IMR-90 (cell line): ENCODE measurements around the gene HAP1. TPM values are rescaled to one million over a fixed set of nuclear protein-coding genes. Genes with fewer than 3 reads are reported as not detected.

ENCODE experiments used
- ATAC-seq: fragments of 200-7000 bp; cut with Tn5 transposase; 2 replicates; pipeline ENCODE4 v1.9.1; 2020; ENCODE audit warnings: low read depth, mild to moderate bottlenecking, moderate library complexity
- BruUV-seq: library from RNA; stranded (reverse); fragments of 400-500 nt; replicated peaks from 2 replicates; lab custom pipeline; 2021; lab: Mats Ljungman, UMichigan
- CTCF ChIA-PET: fragments of 300-600 bp; formaldehyde crosslinking; extraction: SDS; loops from one replicate; lab custom pipeline; 2021; ENCODE audit warnings: antibody characterized with exemption; lab: Yijun Ruan, JAX
- POLR2A ChIA-PET: fragments of 300-600 bp; sonication (Branson Sonifier 250); formaldehyde crosslinking; loops from one replicate; lab custom pipeline; 2022; ENCODE audit warnings: antibody characterized with exemption; ENCODE audit not compliant: unreplicated experiment; lab: Charles Lee
- DNase-seq: peaks from one replicate; pipeline ENCODE4 v3.0.0; 2013
- H2AFZ ChIP-seq: replicated peaks from 2 replicates; pipeline ENCODE3; 2013; ENCODE audit warnings: low read length, mild to moderate bottlenecking; ENCODE audit not compliant: poor library complexity
- H2AK5ac ChIP-seq: 2 replicates; pipeline ENCODE4 v1.6.1; 2013; ENCODE audit warnings: low read depth, low read length, inconsistent platforms
- H2AK9ac ChIP-seq: replicated peaks from 2 replicates; pipeline ENCODE3; 2013; ENCODE audit warnings: mild to moderate bottlenecking, low read depth, low read length, moderate library complexity; ENCODE audit not compliant: poor library complexity
- H2BK120ac ChIP-seq: 2 replicates; pipeline ENCODE4 v1.6.1; 2013; ENCODE audit warnings: low read depth, low read length, inconsistent platforms
- H2BK15ac ChIP-seq: 3 replicates; pipeline ENCODE4 v1.6.1; 2013; ENCODE audit warnings: low read depth, low read length, inconsistent platforms
- H2BK20ac ChIP-seq: 2 replicates; pipeline ENCODE4 v1.6.1; 2013; ENCODE audit warnings: low read depth, mild to moderate bottlenecking, inconsistent platforms, low read length, moderate library complexity
- H2BK5ac ChIP-seq: 2 replicates; pipeline ENCODE4 v1.6.1; 2013; ENCODE audit warnings: mild to moderate bottlenecking, low read depth, low read length, inconsistent platforms; ENCODE audit not compliant: poor library complexity, severe bottlenecking
- H3K14ac ChIP-seq: replicated peaks from 2 replicates; pipeline ENCODE4 v1.6.1; 2013; ENCODE audit warnings: low read depth, low read length, inconsistent platforms
- H3K18ac ChIP-seq: 2 replicates; pipeline ENCODE4 v1.6.1; 2013; ENCODE audit warnings: low read depth, low read length, control low read depth
- H3K23ac ChIP-seq: 2 replicates; pipeline ENCODE4 v1.6.1; 2013; ENCODE audit warnings: low read depth, low read length, inconsistent platforms
- H3K27ac ChIP-seq: 2 replicates; pipeline ENCODE4 v1.5.1; 2013; ENCODE audit warnings: mild to moderate bottlenecking, control low read depth, low read length; ENCODE audit not compliant: insufficient read depth
- H3K27me3 ChIP-seq: 2 replicates; pipeline ENCODE4 v1.6.1; 2013; ENCODE audit warnings: low read length; ENCODE audit not compliant: control insufficient read depth, insufficient read depth
- H3K36me3 ChIP-seq: 2 replicates; pipeline ENCODE4 v1.6.1; 2013; ENCODE audit warnings: low read length, mixed read lengths; ENCODE audit not compliant: control insufficient read depth, insufficient read depth
- H3K4ac ChIP-seq: 2 replicates; pipeline ENCODE4 v1.6.1; 2013; ENCODE audit warnings: low read depth, low read length, inconsistent platforms
- H3K4me1 ChIP-seq: 2 replicates; pipeline ENCODE4 v1.6.1; 2013; ENCODE audit warnings: low read length, mixed read lengths; ENCODE audit not compliant: control insufficient read depth, insufficient read depth
- H3K4me2 ChIP-seq: 2 replicates; pipeline ENCODE4 v1.6.1; 2013; ENCODE audit warnings: low read depth, mild to moderate bottlenecking, control low read depth, low read length, moderate library complexity
- H3K4me3 ChIP-seq: 2 replicates; pipeline ENCODE4 v1.5.1; 2013; ENCODE audit warnings: low read depth, mild to moderate bottlenecking, control low read depth, low read length, moderate library complexity; ENCODE audit not compliant: insufficient read depth
- H3K56ac ChIP-seq: 2 replicates; pipeline ENCODE4 v1.6.1; 2013; ENCODE audit warnings: low read length, inconsistent platforms; ENCODE audit not compliant: insufficient read depth; ENCODE audit errors: extremely low read depth
- H3K79me1 ChIP-seq, 2 experiments: 2 replicates each; pipeline ENCODE4 v1.6.1; 2013; ENCODE audit warnings: low read length in 2 of 2, inconsistent platforms in 1 of 2, low read depth in 1 of 2
- H3K9ac ChIP-seq: 2 replicates; pipeline ENCODE4 v1.6.1; 2013; ENCODE audit warnings: low read depth, low read length, control low read depth
- H3K9me1 ChIP-seq: 2 replicates; pipeline ENCODE4 v1.6.1; 2013; ENCODE audit warnings: low read length, inconsistent platforms; ENCODE audit not compliant: insufficient read depth
- H3K9me3 ChIP-seq: 2 replicates; pipeline ENCODE4 v1.6.1; 2013; ENCODE audit warnings: low read length; ENCODE audit not compliant: control insufficient read depth, insufficient read depth
- H4K20me1 ChIP-seq: 2 replicates; pipeline ENCODE4 v1.6.1; 2013; ENCODE audit warnings: low read length, inconsistent platforms; ENCODE audit not compliant: insufficient read depth
- H4K5ac ChIP-seq: 2 replicates; pipeline ENCODE4 v1.6.1; 2013; ENCODE audit warnings: mild to moderate bottlenecking, low read depth, low read length, control low read depth
- H4K8ac ChIP-seq, 2 experiments: 2 replicates each; pipeline ENCODE4 v1.6.1; 2013; ENCODE audit warnings: low read depth in 2 of 2, low read length in 2 of 2, control low read depth in 1 of 2, inconsistent platforms in 1 of 2
- H4K91ac ChIP-seq: 2 replicates; pipeline ENCODE4 v1.6.1; 2013; ENCODE audit warnings: low read depth, low read length, inconsistent platforms; ENCODE audit not compliant: insufficient read depth
- RFX5 ChIP-seq: IDR thresholded peaks from 2 replicates; pipeline ENCODE4 v1.8.0; 2012; ENCODE audit warnings: low read depth, mild to moderate bottlenecking, low read length, moderate library complexity
- WGBS, 2 experiments: methylation state at CpG; one replicate each; pipeline versions ENCODE4 v1.1.5 to v1.1.7; 2013; ENCODE audit warnings: missing lambda C conversion rate in 2 of 2; ENCODE audit not compliant: insufficient read length in 1 of 2; ENCODE audit errors: extremely low coverage in 2 of 2; 5-methylcytosine and 5-hydroxymethylcytosine counted together
- dilution Hi-C: fragments of 300-500 bp; cut with HindIII; formaldehyde crosslinking; loops from one replicate; pipeline ENCODE4 v1.14.3; 2018; ENCODE audit warnings: low sequenced_read_pairs; ENCODE audit not compliant: unreplicated experiment
- in situ Hi-C: fragments of 300-500 bp; cut with MboI; formaldehyde crosslinking; loops from 3 replicates; pipeline ENCODE4 v1.14.3; 2019; ENCODE audit warnings: low sequenced_read_pairs, inconsistent platforms, mixed read lengths
- intact Hi-C: fragments of 100-400 bp; cut with micrococcal nuclease; formaldehyde crosslinking; loops from 2 replicates; pipeline ENCODE4 v1.10.0; 2022
- polyA plus RNA-seq, 3 experiments: library from polyadenylated mRNA; depleted of rRNA; stranded (reverse); fragments of >200 nt; gene quantifications; 2 replicates each; pipeline ENCODE4 v1.2.3, GENCODE V29; 2012; ENCODE audit warnings: low replicate concordance in 1 of 3
- total RNA-seq: library from RNA; depleted of rRNA; stranded (reverse); fragments of >200 nt; gene quantifications from 2 replicates; pipeline ENCODE4 v1.2.3, GENCODE V29; 2012

HAP1 gene
- total and polyA plus RNA-seq, 2 of the 4 experiments (the other 2 are of a cell fraction): under 0.01 to 0.09 TPM

DNA sequence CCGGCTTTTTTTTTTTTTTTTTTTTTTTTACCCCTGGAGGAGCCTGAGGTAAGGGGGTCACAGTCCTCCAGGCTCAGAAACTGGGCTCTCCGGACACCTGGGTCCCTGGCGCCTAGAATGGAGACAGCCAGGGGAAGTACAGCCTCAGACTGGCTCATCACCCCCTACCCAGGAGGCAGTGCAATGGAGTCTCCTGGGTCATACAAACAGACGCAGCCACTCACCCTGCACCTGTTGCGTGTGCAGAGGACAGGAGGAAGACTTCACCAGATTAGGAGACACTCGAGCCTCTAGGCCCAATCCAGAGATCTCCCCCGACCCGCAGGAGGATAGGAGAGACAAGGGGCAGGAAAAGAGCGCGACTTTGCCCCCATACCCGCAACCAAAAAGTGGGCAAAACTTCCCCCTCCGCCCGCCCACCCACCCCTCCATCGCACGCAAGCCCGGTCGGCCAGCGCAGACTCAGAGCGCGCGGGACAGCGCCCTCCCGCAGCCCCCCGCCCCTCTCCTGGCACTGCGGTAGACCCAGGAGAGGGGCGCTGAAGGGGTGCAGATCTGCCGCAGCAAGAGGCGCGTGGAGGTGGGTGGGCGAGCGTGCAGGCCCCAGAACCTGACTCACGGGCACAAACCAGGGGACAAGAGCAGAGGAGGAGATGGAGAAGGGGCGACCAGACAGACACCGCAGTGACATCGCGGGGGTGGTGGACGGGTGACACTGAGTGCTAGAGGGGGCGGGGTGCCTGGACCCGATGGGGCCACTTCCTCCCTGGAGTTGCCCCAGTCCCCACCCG is 900 bp downstream of the HAP1 start (continued):
- no peak for TF ChIP-seq RFX5

DNA sequence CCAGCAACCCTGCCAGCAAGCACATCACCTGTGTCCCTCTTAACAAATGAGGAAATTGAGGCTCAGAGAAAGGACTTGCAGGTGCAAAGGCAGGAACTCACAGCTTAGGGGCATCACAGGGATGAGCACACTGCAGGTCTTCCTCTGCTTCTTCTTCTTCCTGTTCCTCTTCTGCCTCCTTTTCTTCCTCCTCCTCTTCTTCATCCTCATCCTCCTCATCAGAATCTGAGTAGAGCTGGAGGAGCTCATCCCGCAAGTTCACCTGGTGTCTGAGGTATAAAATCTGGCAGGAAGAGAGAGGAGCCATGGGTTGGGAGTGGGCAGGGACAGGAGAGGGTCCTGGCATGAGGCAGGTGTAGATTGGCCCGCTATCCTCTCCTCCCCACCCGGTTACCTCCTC is 2.6 kb downstream of the HAP1 start:
- Histone ChIP-seq H2AK5ac (no peak overlapping the region), H3K27me3 (peaks cover 62% of the 10 kb centered on the region), H3K79me1 (no peaks in the 10 kb centered on the region), H3K9me1 (no peaks in the 10 kb centered on the region), H3K23ac (no peak overlapping the region), H3K9me3 (no peaks in the 10 kb centered on the region), H3K56ac (no peak overlapping the region), H3K4me2 (no peak overlapping the region), H3K4me1 (no peaks in the 10 kb centered on the region), H4K5ac (no peak overlapping the region), H4K91ac (no peak overlapping the region), H2AFZ (no peak overlapping the region), H3K27ac (no peak overlapping the region), H3K4ac (no peak overlapping the region), H3K18ac (no peak overlapping the region), H2AK9ac (no peak overlapping the region), H3K9ac (no peak overlapping the region), H2BK15ac (no peak overlapping the region), H4K8ac (no peak overlapping the region), H3K4me3 (no peak overlapping the region), H3K14ac (no peak overlapping the region), H2BK120ac (no peak overlapping the region), H3K36me3 (no peaks in the 10 kb centered on the region), H2BK20ac (no peak overlapping the region), H2BK5ac (no peak overlapping the region), H4K20me1 (no peaks in the 10 kb centered on the region)
- dilution Hi-C loops (no loop called here), intact Hi-C loops (no loop called here), in situ Hi-C loops (loop anchor here (10.0 kb wide), 1 partner anchor 233 kb away; the partner anchor contains the start of gene CNP)
- DNase-seq (no peak), ATAC-seq (no peak)
- BruUV-seq: no TSS peak
- POLR2A ChIA-PET: no interaction called here
- TF ChIP-seq RFX5: no peak
- CTCF ChIA-PET: no interaction called here
- no CpG with 5 or more reads among the region's 3 CpGs for WGBS, 2 experiments
